Heart left ventricle (tissue), 16 donors: ENCODE results near the gene GRAMD2B. TPM values are rescaled to one million over a fixed set of nuclear protein-coding genes. Genes with fewer than 3 reads are reported as not detected.
A peak's percentile ranks its signal among the peaks of the same experiment; 100 is the strongest.

Source experiments
- ATAC-seq, 4 donors: fragments of 200-7000 bp; cut with Tn5 transposase; one replicate each; pipeline ENCODE4 v1.9.1; 2020 to 2022; ENCODE audit warnings: moderate library complexity in 4 of 4, mild to moderate bottlenecking in 3 of 4, moderate number of reproducible peaks in 1 of 4
- DNase-seq, 5 donors: peaks; one replicate each; pipeline ENCODE4 v3.0.0-alpha.2; 2020
- H3K27ac ChIP-seq, 12 donors: fragments of 200-600 bp; sonication (generic) in 4 of 12; one replicate each; pipeline versions ENCODE4 v1.5.0 to v1.8.0; 2016 to 2022; ENCODE audit warnings: mild to moderate bottlenecking in 2 of 12
- H3K27me3 ChIP-seq, 9 donors: fragments of 200-600 bp; sonication (generic) in 2 of 9; one replicate each; pipeline versions ENCODE4 v1.5.1 to v1.8.0; 2016 to 2022; ENCODE audit warnings: mild to moderate bottlenecking in 3 of 9
- H3K36me3 ChIP-seq, 9 donors: fragments of 200-600 bp; sonication (generic) in 2 of 9; one replicate each; pipeline versions ENCODE4 v1.5.0 to v1.8.0; 2018 to 2022; ENCODE audit warnings: mild to moderate bottlenecking in 2 of 9
- H3K4me1 ChIP-seq, 12 donors: fragments of 200-600 bp; sonication (generic) in 4 of 12; one replicate each; pipeline versions ENCODE4 v1.5.0 to v1.8.0; 2016 to 2022; ENCODE audit warnings: mild to moderate bottlenecking in 3 of 12
- H3K4me3 ChIP-seq, 12 donors: fragments of 200-600 bp; sonication (generic) in 4 of 12; one replicate each; pipeline versions ENCODE4 v1.5.0 to v1.8.0; 2017 to 2022; ENCODE audit warnings: mild to moderate bottlenecking in 9 of 12, moderate library complexity in 4 of 12
- H3K9me3 ChIP-seq, 12 donors: fragments of 200-600 bp; sonication (generic) in 4 of 12; one replicate each; pipeline versions ENCODE4 v1.5.0 to v1.8.0; 2016 to 2022; ENCODE audit warnings: mild to moderate bottlenecking in 1 of 12
- CTCF ChIP-seq, 12 donors: fragments of 200-600 bp; sonication (generic) in 4 of 12; IDR thresholded peaks; one replicate each; pipeline versions ENCODE4 v1.5.0 to v1.8.0; 2018 to 2022; ENCODE audit warnings: antibody characterized with exemption in 12 of 12, mild to moderate bottlenecking in 5 of 12
- POLR2A ChIP-seq, 2 donors: fragments of 450-650 bp; IDR thresholded peaks; one replicate each; pipeline ENCODE4 v1.6.1; 2017; ENCODE audit warnings: antibody characterized with exemption in 2 of 2, mild to moderate bottlenecking in 2 of 2, moderate library complexity in 2 of 2
- WGBS, 4 donors: extraction: QIAGEN DNeasy Blood & Tissue Kit in 2 of 4; methylation state at CpG; one replicate each; pipeline versions ENCODE4 v1.1.5 to v1.1.7; 2013 to 2018; 5-methylcytosine and 5-hydroxymethylcytosine counted together
- intact Hi-C, 10 donors: fragments of 100-400 bp; cut with DNase I; formaldehyde crosslinking; loops; one replicate each; pipeline versions ENCODE4 v1.11.1 to v1.14.2; 2022
- polyA plus RNA-seq, 2 donors: library from polyadenylated mRNA; stranded (reverse); fragments of 200-250 nt; gene quantifications; one replicate each; pipeline ENCODE4 v1.2.3, GENCODE V29; 2013
- total RNA-seq, 9 donors: library from RNA; depleted of rRNA in 2 of 9; stranded (reverse); fragments of >200 nt in 2 of 9; fragmentation: NEBNext Ultra II Directional in 3 of 9; extraction: Animal tissue kit (Norgen Biotek cat#: 25700) in 3 of 9; gene quantifications; one replicate each; pipeline versions ENCODE4 v1.1.0 to v1.2.4, GENCODE V29; 2016 to 2023
- donor health status: ischemic (EF 13 %, LVEDD 7.1; RV severe dilation, severe dysfunction).
- donor health status: healthy with polysubstance abuse.
- donor health status: DM: no; HTN: yes; CAD: no.
- donor health status: DM: no; HTN: no; CAD: no.
- donor health status: ischemic (EF 25% LVEDD 6.9; RV normal size, moderate dysfunction).
- donor health status: ischemic (EF 25% LVEDD 5.7; RV mildly dilated, moderate dysfunction).
- donor health status: healthy.
- donor health status: DM: yes; HTN: yes; CAD: no.
- donor health status: ischemic (EF 35%, LVEDD 5.7; RV mildly dilated, moderate dysfunction).
- donor health status: nonischemic (EF 11% LVEDD 7.7; RV severe dilation, severe dysfunction).
- donor health status: DM: yes; HTN: yes; CAD: no.
- donor health status: PGD.
- donor health status: ischemic (EF 29% LVEDD 5.4; RV normal size, mild dysfunction).
- donor health status: nonischemic (EF 23%, LVEDD 6.1; RV moderate dilation, normal function).

GRAMD2B gene
- total and polyA plus RNA-seq, 11 donors, result 7.4 to 50.4 (median 35.8) TPM

- no peaks in the 10 kb centered on the region for H3K9me3 ChIP-seq
- ATAC-seq, result no peak
- no peak overlapping the region for H3K27ac ChIP-seq
- intact Hi-C loops, result loop anchor here in 3 of 10 donors (10.0 kb wide), 1 partner anchor 47 kb away; the partner anchor contains the start of gene GRAMD2B (in 3 of the 3)
- H3K4me3 ChIP-seq, result no peak overlapping the region
- H3K36me3 ChIP-seq, result peaks cover 0 to 91% (median 34%) of the 10 kb centered on the region in 9 donors
- no peaks in the 10 kb centered on the region for H3K27me3 ChIP-seq
- WGBS, 4 donors, result 93 to 100% (median 96%) methylated on average over 3 of the region's 3 CpGs
- H3K4me1 ChIP-seq, result peaks cover 0 to 22% (median 9%) of the 10 kb centered on the region in 12 donors
- TF ChIP-seq POLR2A (IDR thresholded peaks at IDR 0.05) (no peak), CTCF (IDR thresholded peaks at IDR 0.05) (no peak)
- no peak for DNase-seq
Measured at GRCh38 chr5:126471875-126472537, 48.8 kb downstream of the GRAMD2B start.

- H3K9me3 ChIP-seq, result no peaks in the 10 kb centered on the region
- no peak for DNase-seq
- intact Hi-C loops, result loop anchor here in 3 of 10 donors (10.0 kb wide), 1 partner anchor 48 kb away; the partner anchor contains the start of gene GRAMD2B (in 3 of the 3)
- no peak for ATAC-seq
- H3K27me3 ChIP-seq, result no peaks in the 10 kb centered on the region
- peaks cover 0 to 86% (median 34%) of the 10 kb centered on the region in 9 donors for H3K36me3 ChIP-seq
- no peak for TF ChIP-seq POLR2A (IDR thresholded peaks at IDR 0.05)
- TF ChIP-seq CTCF (IDR thresholded peaks at IDR 0.05), result no peak
- H3K4me3 ChIP-seq, result no peak overlapping the region
- H3K27ac ChIP-seq, result no peak overlapping the region
- WGBS, 4 donors, result 94 to 99% (median 97%) methylated on average over 2 of the region's 2 CpGs
- peaks cover 0 to 22% (median 8%) of the 10 kb centered on the region in 12 donors for H3K4me1 ChIP-seq
Measured at GRCh38 chr5:126472538-126472889, 49.3 kb downstream of the GRAMD2B start.

- Histone ChIP-seq H3K4me1 (peaks cover 0 to 33% (median 4%) of the 10 kb centered on the region in 12 donors), H3K9me3 (no peaks in the 10 kb centered on the region), H3K36me3 (peaks cover 0 to 90% (median 65%) of the 10 kb centered on the region in 9 donors), H3K4me3 (no peak overlapping the region), H3K27me3 (no peaks in the 10 kb centered on the region), H3K27ac (peak overlapping the region in 4 of 12 donors; percentile 4 to 56 (median 8))
- ATAC-seq, result no peak
- intact Hi-C loops, result loop anchor here in 3 of 10 donors (10.0 kb wide), 1 partner anchor 53 kb away; the partner anchor contains the start of gene GRAMD2B (in 3 of the 3)
- 62 to 78% (median 71%) methylated on average over 5 of the region's 5 CpGs for WGBS, 4 donors
- no peak for DNase-seq
- TF ChIP-seq POLR2A (IDR thresholded peaks at IDR 0.05) (no peak), CTCF (IDR thresholded peaks at IDR 0.05) (no peak)
Measured at GRCh38 chr5:126477294-126478117, 54.3 kb downstream of the GRAMD2B start.

DNA sequence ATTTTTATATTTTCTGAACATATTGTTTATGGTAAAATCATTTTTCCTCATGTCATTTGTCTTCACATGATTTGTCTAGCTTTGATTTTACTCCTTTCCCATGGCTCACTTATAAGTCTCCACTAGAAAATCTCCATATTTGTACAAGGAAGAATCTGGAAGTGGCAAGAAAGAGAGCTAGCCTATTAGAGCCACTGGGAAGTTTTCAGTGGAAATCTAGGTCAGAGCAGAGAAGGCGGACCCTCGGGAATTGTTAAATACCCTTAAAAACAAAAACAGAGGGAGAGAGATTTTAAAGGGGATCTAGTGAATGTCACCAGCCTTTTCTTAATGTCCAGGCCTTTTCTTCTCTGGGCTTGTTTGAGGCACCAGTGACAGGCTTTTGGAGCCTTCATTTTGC lies 56.6 kb downstream of the GRAMD2B start:
- H3K4me3 ChIP-seq, result no peak overlapping the region
- no peaks in the 10 kb centered on the region for H3K27me3 ChIP-seq
- ATAC-seq (peak in 3 of 4 donors; percentile 51 to 63 (median 58)), DNase-seq (no peak)
- peak overlapping the region; percentile 28 to 69 (median 54) for H3K27ac ChIP-seq
- TF ChIP-seq POLR2A (IDR thresholded peaks at IDR 0.05) (no peak), CTCF (IDR thresholded peaks at IDR 0.05) (no peak)
- intact Hi-C loops, result loop anchor here in 5 of 10 donors (5.0 to 10.0 kb wide), 3 partner anchors 55 to 108 kb away; partner anchors contain the start of gene GRAMD2B (in 5 of the 5)
- H3K4me1 ChIP-seq, result peaks cover 0 to 33% (median 4%) of the 10 kb centered on the region in 12 donors
- no peaks in the 10 kb centered on the region for H3K9me3 ChIP-seq
- 36 to 79% (median 63%) methylated on average over 2 of the region's 2 CpGs for WGBS, 4 donors
- peaks cover 0 to 90% (median 58%) of the 10 kb centered on the region in 9 donors for H3K36me3 ChIP-seq
